ENCODE data around the gene MEGF10.

The MEGF10 gene

DNA sequence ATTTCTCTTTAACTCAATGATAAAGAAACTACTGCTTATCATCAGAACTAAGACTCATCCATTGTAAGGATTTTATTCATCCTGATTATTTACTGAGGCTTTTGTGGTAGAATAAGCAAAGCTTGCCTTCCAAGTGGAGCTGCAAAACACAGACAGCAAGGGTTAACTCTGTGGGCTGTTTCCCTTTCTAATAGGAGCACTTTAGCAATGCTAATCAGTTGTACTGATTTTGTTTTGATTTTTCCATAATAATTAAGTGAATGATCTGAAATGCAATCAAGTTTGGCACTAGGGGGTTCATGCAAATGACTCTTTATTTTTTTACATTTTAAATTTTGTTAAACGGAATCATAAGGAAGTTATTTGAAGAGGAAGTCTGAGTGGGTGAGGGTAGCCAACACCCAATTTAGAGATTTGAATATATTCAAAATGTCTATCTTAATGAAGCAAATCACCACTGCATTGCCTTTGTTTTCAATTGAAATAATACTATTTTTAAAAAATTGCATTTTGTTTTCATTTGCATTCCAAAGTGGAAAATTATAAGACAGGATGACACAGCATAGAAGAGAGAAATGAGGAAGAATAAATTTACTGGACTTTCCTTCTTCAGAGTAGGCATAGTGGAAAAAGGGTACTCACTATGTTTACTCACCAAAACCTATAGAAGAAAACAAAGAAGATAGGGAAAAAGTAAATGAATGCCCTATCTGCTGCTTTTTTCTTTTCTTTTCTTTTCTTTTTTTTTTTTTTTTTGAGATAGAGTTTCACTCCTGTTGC, 36.6 kb downstream of the MEGF10 start:
- no peak for DNase-seq (ENCODE audit: low spot score)

- no peak for DNase-seq (ENCODE audit: low spot score)
These were observed 39.5 kb downstream of the MEGF10 start for GRCh38 chr5:127330116-127330515.

GRCh38 chr5:127331890-127332649, 41.5 kb downstream of the MEGF10 start:
- DNase-seq (ENCODE audit: low spot score) = no peak

DNA sequence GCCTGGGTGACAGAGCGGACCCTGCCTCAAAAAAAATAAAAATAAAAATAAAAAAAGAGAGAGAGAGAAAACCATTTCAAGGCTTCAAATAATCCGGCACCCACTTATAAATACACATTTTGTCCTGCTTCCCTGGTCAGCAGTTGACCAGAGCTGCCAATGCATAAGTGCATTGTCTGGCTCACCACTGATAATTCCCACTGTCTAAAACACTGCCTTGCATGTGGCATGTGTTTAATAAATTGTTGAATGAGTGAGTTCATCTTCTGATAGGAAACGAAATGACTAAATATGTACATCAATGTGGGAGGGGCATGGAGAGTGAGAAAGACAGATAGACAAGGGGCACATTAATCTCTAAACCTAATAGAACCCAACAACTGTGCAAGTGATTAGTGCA, 42.9 kb downstream of the MEGF10 start:
- no peak for DNase-seq (ENCODE audit: low spot score)

DNA sequence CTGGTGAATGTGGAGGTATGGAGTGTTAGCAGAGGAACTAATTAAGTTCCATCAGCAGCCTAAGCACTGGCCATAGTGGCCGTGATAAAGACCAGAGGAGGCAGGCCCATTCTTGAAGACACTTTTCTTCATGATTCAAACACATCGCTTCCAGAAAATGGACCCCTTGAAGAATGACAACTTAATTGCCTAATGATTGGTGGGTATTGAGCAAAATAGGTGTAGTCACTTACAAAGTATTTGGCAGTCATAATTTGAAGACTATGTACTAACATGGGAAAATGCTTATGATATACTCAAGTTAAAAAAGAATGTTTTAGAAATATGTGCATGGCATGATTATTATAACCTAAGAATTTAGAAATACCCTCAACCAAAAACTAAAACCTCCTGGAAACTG, 44.8 kb downstream of the MEGF10 start:
- DNase-seq (ENCODE audit: low spot score) = no peak

DNA sequence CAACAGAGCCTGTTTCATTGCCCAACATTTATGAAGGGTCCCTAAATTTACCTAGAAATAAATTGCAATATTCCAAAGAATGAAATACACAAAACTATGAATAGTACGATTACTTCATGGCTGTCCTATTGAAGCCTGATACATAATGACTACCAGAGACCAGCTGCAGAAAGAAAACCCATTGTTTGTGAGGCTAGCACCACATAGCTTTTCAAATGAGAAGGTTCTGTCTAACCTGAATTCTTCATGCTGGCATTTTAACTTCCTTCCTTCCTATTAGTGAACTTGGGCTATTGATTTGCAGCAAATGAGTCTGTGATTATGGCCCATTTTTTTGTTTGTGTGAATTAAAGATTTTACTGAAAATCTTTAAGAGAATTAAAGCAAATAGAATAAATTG, 47.3 kb downstream of the MEGF10 start:
- DNase-seq (ENCODE audit: low spot score) = no peak

- no peak for DNase-seq (ENCODE audit: low spot score)
These were observed 47.9 kb downstream of the MEGF10 start for GRCh38 chr5:127338501-127338900.

DNA sequence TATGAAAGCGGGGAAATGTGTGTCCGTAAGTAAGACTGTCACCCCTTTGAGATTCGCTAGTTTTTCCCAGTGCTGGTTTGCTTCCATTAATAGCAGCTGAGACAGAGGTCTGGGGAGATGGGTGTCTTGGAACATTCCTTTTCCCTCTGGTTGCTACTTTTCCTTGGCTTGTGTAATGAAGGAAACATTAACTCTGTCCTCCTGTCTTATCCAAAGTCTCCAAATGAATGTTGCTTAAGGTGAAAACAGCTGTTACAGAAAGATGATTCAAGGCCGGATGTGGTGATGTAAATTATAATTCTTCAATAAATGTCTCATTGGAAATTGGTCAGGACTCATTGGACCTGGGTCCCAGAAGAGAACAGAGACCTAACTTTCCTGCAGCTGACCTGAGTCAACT, 50.0 kb downstream of the MEGF10 start:
- DNase-seq (ENCODE audit: low spot score) = no peak

DNA sequence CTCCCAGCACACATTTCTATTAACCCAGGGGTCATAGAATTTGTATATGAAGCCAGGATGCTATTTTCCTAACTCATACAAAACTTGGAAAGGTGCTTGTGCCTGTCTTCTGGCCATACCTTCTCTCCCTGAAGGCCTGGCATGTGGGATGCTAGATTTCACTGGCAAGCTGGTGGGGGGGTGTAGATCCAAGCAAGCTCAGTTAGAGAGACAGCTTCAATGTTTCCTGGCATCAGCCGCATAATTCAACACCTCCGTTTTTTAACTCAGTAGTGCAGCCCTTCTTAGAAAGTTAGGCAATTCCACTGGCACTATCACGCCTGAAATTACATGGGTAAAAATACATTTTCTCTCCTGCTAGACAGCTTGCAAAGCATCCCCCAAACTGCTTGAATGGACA, 51.8 kb downstream of the MEGF10 start:
- no peak for DNase-seq (ENCODE audit: low spot score)

DNA sequence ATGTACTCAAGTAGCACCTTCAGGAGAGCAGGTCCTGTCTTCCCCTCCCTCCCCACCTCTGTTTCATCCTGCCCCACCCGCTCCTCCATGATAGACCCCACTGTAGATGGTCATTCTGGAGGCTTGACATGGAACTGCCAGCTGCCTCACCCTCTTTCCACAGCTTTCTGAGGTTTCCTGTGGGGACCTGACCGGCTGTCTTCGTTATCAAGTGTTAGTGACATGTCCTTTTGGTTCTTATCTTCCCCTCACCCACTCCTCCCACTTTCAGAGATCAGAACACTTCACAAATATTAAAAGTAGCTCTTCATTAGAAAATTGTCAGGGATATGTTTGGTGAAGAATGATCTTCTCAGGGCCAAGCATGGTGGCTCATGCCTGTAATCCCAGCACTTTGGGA, 52.7 kb downstream of the MEGF10 start:
- DNase-seq (ENCODE audit: low spot score) = no peak

- DNase-seq (ENCODE audit: low spot score) = no peak
These were observed 53.3 kb downstream of the MEGF10 start for GRCh38 chr5:127343866-127344265.

GRCh38 chr5:127344931-127345330, 54.3 kb downstream of the MEGF10 start:
- no peak for DNase-seq (ENCODE audit: low spot score)

- DNase-seq (ENCODE audit: low spot score) = peak; percentile 7
These were observed 60.8 kb downstream of the MEGF10 start for GRCh38 chr5:127351418-127351817.

DNA sequence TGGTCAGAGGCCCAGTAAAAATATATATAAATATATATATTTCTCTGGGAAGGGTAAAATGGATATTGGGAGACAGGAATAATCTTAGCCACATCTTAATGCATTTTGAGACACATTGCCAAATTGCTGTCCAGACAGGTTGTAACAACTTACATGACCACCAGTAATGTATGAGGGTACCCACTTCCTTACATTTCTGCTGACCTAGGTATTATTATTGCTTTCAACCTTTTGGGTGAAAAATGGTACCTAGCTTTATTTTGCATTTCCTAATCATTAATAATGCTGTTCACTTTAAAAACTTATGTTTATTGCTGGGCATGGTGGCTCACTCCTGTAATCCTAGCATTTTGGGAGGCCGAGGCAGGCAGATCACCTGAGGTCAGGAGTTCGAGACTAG, 61.5 kb downstream of the MEGF10 start:
- no peak for DNase-seq (ENCODE audit: low spot score)

DNA sequence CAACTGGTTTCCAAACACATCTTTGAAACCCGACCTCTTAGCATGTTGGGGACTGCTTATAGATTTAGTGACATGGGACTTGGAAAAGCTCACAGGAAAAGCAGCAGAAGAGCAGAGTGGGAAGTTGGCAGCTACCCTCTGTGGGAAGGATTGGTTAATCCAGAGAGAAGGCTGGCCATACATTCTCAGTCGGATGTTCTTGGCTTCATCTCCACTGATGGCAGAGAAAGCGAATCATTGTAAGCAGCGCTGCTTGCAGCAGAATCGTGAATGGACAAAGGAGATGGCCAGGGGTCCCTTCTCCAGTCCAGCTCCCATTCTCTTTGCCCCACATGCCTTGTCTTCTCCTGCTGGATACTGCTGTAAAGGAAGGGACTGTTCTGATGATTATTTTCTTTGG, 62.7 kb downstream of the MEGF10 start:
- no peak for DNase-seq (ENCODE audit: low spot score)

DNA sequence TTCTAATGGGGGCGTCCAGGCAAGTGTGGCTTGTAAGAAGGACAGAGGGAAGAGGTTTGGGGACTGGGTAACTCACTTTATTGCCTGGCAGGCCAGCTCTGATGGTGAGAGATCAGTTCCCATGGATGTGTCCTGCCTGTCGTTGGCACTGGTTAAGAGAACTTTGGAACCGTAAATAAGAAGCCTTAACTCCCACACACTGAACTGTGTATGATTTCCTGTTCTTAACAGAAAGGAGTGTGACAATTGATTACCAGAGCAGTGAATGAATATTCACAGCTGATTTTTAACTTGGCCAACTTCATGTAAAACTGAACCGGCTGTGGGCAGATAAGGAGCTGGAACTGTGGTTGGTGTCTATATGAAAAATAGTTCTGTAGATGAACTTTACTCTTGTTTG, 63.2 kb downstream of the MEGF10 start:
- DNase-seq (ENCODE audit: low spot score) = no peak

- no peak for DNase-seq (ENCODE audit: low spot score)
These were observed 64.7 kb downstream of the MEGF10 start for GRCh38 chr5:127355337-127355736.

GRCh38 chr5:127358284-127358683, 67.7 kb downstream of the MEGF10 start:
- no peak for DNase-seq (ENCODE audit: low spot score)

GRCh38 chr5:127358740-127359139, 68.1 kb downstream of the MEGF10 start:
- no peak for DNase-seq (ENCODE audit: low spot score)

GRCh38 chr5:127359502-127359901, 68.9 kb downstream of the MEGF10 start:
- DNase-seq (ENCODE audit: low spot score) = no peak

DNA sequence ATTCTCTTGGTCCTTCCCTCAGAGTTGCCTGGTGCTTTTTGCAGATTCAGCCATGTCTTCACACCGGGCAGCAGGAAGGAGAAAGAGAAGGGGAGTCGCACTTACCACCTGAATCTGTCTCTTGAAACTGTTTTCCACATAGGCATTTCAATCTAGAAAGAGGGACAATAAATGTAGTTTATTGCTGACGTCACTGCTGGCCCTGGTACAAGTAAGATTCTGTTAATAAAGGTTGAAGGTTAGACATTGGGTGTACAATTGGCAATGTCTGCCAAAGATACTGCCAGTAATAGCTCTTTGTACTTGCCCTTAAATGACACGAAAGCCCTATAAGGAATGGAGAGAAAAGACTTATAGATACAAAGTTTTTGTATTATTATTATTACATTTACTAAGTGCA, 72.8 kb downstream of the MEGF10 start:
- DNase-seq (ENCODE audit: low spot score) = no peak

GRCh38 chr5:127367029-127367428, 76.4 kb downstream of the MEGF10 start:
- no peak for DNase-seq (ENCODE audit: low spot score)

DNA sequence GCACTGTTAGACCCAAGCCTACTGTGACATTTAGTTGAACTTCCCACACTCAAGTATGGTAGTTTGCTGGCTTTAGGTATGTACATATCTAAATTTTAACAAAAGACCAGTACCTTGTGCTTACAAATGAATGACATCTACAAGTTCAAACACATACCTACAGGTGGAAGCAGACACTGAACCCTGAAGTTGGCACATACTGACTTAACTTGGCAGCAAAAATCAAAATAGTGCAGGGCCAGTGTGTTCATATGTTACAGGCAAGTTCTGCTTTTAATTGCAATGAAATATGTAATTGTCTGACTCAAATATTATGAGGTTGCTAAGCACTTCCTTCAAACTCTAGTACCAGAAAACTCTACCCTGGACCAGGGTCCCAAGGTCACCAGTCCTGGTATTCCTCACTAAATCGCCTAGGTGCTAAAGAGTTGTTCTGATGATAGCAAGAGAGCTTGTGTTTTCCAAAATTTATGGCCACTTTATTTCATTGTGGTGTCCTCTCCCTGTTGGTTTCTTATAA, 77.4 kb downstream of the MEGF10 start:
- no peak for DNase-seq (ENCODE audit: low spot score)

All from kidney tubule cell (primary cell).